Measurements from ENCODE around the gene MARK2. TPM values are rescaled to one million over a fixed set of nuclear protein-coding genes. Genes with fewer than 3 reads are reported as not detected.

The MARK2 gene
- total RNA-seq, 1 experiment from 2014 or later: 39.8 TPM

GRCh38 chr11:63879598-63880402, 40.9 kb downstream of the MARK2 start:
- POLR2A ChIA-PET: no interaction called here
- Histone ChIP-seq H4K20me1 (ENCODE audit: insufficient read depth) (no peaks in the 10 kb centered on the region), H3K4me3 (replicated peaks in 1 of 2; ENCODE audit: low read depth in 1 of 2, low read length in 2 of 2) (no peak overlapping the region), H2AFZ (ENCODE audit: low read depth, low read length, poor library complexity, severe bottlenecking) (no peak overlapping the region), H3K27me3 (ENCODE audit: insufficient read depth, low read length) (no peaks in the 10 kb centered on the region), H3K4me2 (ENCODE audit: low read length) (no peak overlapping the region), H3K9me3 (ENCODE audit: control insufficient read depth in 1 of 2, insufficient read depth in 1 of 2, low read depth in 1 of 2, low read length in 2 of 2) (no peaks in the 10 kb centered on the region), H3K27ac (ENCODE audit: low read depth, low read length) (no peak overlapping the region), H3K79me2 (ENCODE audit: insufficient read depth, low read length) (peaks cover 81% of the 10 kb centered on the region), H3K9ac (ENCODE audit: low read length) (no peak overlapping the region), H3K4me1 (ENCODE audit: control insufficient read depth in 1 of 2, insufficient read depth in 2 of 2, low read length in 2 of 2) (no peaks in the 10 kb centered on the region), H3K9me2 (ENCODE audit: insufficient read depth) (no peaks in the 10 kb centered on the region), H3K36me3 (ENCODE audit: control insufficient read depth in 1 of 2, insufficient read depth in 2 of 2, low read length in 2 of 2) (no peaks in the 10 kb centered on the region; a peak in 1 of 4 replicates)
- DNase-seq (ENCODE audit: low read depth, low spot score): no peak
- intact Hi-C loops (cut with micrococcal nuclease): no loop called here
- RAD21 ChIA-PET (ENCODE audit: low non-redundant PET in 1 of 2, low total read pairs in 2 of 2, uncharacterized antibody in 2 of 2, unreplicated experiment in 2 of 2): no interaction called here
- CTCF ChIA-PET: no interaction called here
- no peak for ATAC-seq
- TF ChIP-seq CBX3 (IDR thresholded peaks at IDR 0.05; ENCODE audit: low read depth) (no peak), ZBTB33 (IDR thresholded peaks at IDR 0.05; ENCODE audit: extremely low read depth, insufficient replicate concordance, low read length) (no peak), REST (IDR thresholded peaks at IDR 0.05; ENCODE audit: low read depth) (no peak), MAX (IDR thresholded peaks at IDR 0.05) (no peak), SIN3A (IDR thresholded peaks at IDR 0.05; ENCODE audit: low read depth) (no peak), ZNF274 (IDR thresholded peaks at IDR 0.05; ENCODE audit: low read depth, low read length) (no peak), POLR2A (IDR thresholded peaks at IDR 0.05; ENCODE audit: borderline replicate concordance, extremely low read depth, insufficient read depth, insufficient read length) (no peak)
- BruUV-seq (replicated peaks): no TSS peak
